ENCODE measurements around the gene BPI.

- TF ChIP-seq, protein P1, sequence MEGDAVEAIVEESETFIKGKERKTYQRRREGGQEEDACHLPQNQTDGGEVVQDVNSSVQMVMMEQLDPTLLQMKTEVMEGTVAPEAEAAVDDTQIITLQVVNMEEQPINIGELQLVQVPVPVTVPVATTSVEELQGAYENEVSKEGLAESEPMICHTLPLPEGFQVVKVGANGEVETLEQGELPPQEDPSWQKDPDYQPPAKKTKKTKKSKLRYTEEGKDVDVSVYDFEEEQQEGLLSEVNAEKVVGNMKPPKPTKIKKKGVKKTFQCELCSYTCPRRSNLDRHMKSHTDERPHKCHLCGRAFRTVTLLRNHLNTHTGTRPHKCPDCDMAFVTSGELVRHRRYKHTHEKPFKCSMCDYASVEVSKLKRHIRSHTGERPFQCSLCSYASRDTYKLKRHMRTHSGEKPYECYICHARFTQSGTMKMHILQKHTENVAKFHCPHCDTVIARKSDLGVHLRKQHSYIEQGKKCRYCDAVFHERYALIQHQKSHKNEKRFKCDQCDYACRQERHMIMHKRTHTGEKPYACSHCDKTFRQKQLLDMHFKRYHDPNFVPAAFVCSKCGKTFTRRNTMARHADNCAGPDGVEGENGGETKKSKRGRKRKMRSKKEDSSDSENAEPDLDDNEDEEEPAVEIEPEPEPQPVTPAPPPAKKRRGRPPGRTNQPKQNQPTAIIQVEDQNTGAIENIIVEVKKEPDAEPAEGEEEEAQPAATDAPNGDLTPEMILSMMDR (conservative IDR thresholded peaks at IDR 0.05 in 1 of 2, IDR thresholded peaks at IDR 0.05 in 1 of 2; ENCODE audit: low read depth in 1 of 2, low read length in 2 of 2) = no peak
- no peak for TF ChIP-seq EZH2 (IDR thresholded peaks at IDR 0.05; ENCODE audit: low read length, missing control alignments)
Observed at GRCh38 chr20:38373231-38373867, 69.4 kb downstream of the BPI start.

Data from fibroblast of lung (primary cell).